WTC11 (cell line): Measurements from ENCODE around the gene FAM234A. TPM values are rescaled to one million over a fixed set of nuclear protein-coding genes. Genes with fewer than 3 reads are reported as not detected.

Experiments
- ELF4 ChIP-seq: sonication (generic); formaldehyde crosslinking; IDR thresholded peaks from 2 replicates; pipeline ENCODE4 v1.8.1; 2022; ENCODE audit warnings: low read depth, mild to moderate bottlenecking, moderate library complexity, missing genetic modification reagents
- HMGA2 ChIP-seq: fragments of 250-450 bp; sonication (Bioruptor Pico); IDR thresholded peaks from 2 replicates; pipeline ENCODE4 v1.4.0; 2021; ENCODE audit warnings: mild to moderate bottlenecking, moderate library complexity
- IRF2 ChIP-seq: sonication (generic); formaldehyde crosslinking; IDR thresholded peaks from 2 replicates; pipeline ENCODE4 v1.8.0; 2022; ENCODE audit warnings: low read depth, missing genetic modification reagents, borderline replicate concordance
- NFATC4 ChIP-seq: fragments of 250-450 bp; sonication (Bioruptor Pico); IDR thresholded peaks from 2 replicates; pipeline ENCODE4 v1.9.0; 2021; ENCODE audit warnings: mild to moderate bottlenecking
- OVOL2 ChIP-seq: fragments of 250-450 bp; sonication (Bioruptor Pico); IDR thresholded peaks from 2 replicates; pipeline ENCODE4 v1.9.0; 2021; ENCODE audit warnings: mild to moderate bottlenecking, borderline replicate concordance
- PRRX2 ChIP-seq: fragments of 250-450 bp; sonication (Bioruptor Pico); IDR thresholded peaks from 2 replicates; pipeline ENCODE4 v1.8.0; 2021; ENCODE audit warnings: mild to moderate bottlenecking
- SOX15 ChIP-seq: fragments of 250-450 bp; sonication (Bioruptor Pico); IDR thresholded peaks from 2 replicates; pipeline ENCODE4 v1.9.0; 2021; ENCODE audit warnings: mild to moderate bottlenecking
- STAT6 ChIP-seq: sonication (generic); formaldehyde crosslinking; conservative IDR thresholded peaks from 2 replicates; pipeline ENCODE4 v1.8.1; 2023; ENCODE audit warnings: mild to moderate bottlenecking, low read depth, missing genetic modification reagents, moderate library complexity
- USF2 ChIP-seq: sonication (generic); formaldehyde crosslinking; IDR thresholded peaks from 2 replicates; pipeline ENCODE4 v1.8.1; 2023; ENCODE audit warnings: mild to moderate bottlenecking, missing genetic modification reagents, moderate library complexity
- ZNF263 ChIP-seq: sonication (generic); formaldehyde crosslinking; IDR thresholded peaks from 2 replicates; pipeline ENCODE4 v1.8.1; 2022; ENCODE audit warnings: low read depth, mild to moderate bottlenecking, moderate library complexity, missing genetic modification reagents
- ZNF396 ChIP-seq: fragments of 250-450 bp; sonication (Bioruptor Pico); IDR thresholded peaks from 2 replicates; pipeline ENCODE4 v1.8.0; 2021; ENCODE audit warnings: mild to moderate bottlenecking, moderate library complexity, borderline replicate concordance
- ZNF425 ChIP-seq: fragments of 250-450 bp; sonication (Bioruptor Pico); conservative IDR thresholded peaks from 2 replicates; pipeline ENCODE4 v1.9.0; 2021; ENCODE audit warnings: mild to moderate bottlenecking
- total RNA-seq: library from RNA; stranded (reverse); gene quantifications from 3 replicates; pipeline ENCODE4 v1.2.3, GENCODE V29; 2021
- TF ChIP-seq, protein P1 (sequence below): fragments of 250-450 bp; sonication (Bioruptor Pico); IDR thresholded peaks from 2 replicates; pipeline ENCODE4 v2.1.2; 2022; ENCODE audit warnings: mild to moderate bottlenecking, moderate library complexity
- TF ChIP-seq, protein P2 (sequence below): sonication (generic); formaldehyde crosslinking; IDR thresholded peaks from 2 replicates; pipeline ENCODE4 v1.8.1; 2023; ENCODE audit warnings: mild to moderate bottlenecking, missing genetic modification reagents, borderline replicate concordance
- TF ChIP-seq, protein P3 (sequence below): fragments of 250-450 bp; sonication (Bioruptor Pico); IDR thresholded peaks from 2 replicates; pipeline ENCODE4 v1.9.0; 2021; ENCODE audit warnings: mild to moderate bottlenecking
- TF ChIP-seq, protein P4 (sequence below): fragments of 250-450 bp; sonication (Bioruptor Pico); IDR thresholded peaks from 2 replicates; pipeline ENCODE4 v1.8.0; 2021; ENCODE audit warnings: mild to moderate bottlenecking
- TF ChIP-seq, protein P5 (sequence below): sonication (generic); formaldehyde crosslinking; IDR thresholded peaks from 2 replicates; pipeline ENCODE4 v1.8.1; 2023; ENCODE audit warnings: mild to moderate bottlenecking, missing genetic modification reagents
- TF ChIP-seq, protein P6 (sequence below): sonication (generic); formaldehyde crosslinking; IDR thresholded peaks from 2 replicates; pipeline ENCODE4 v1.8.0; 2023; ENCODE audit warnings: missing genetic modification reagents

FAM234A gene
- total RNA-seq, 1 experiment from 2014 or later = 115 TPM

GRCh38 chr16:228852-229730, 5.5 kb upstream of the FAM234A start, which contains the start of gene LUC7L (continued):
- TF ChIP-seq ZNF425 (CRISPR knock-in tag) (no peak), OVOL2 (CRISPR knock-in tag) (no peak), PRRX2 (CRISPR knock-in tag) (no peak; the same call in 1 of the 2 replicates), IRF2 (no peak), USF2 (CRISPR knock-in tag) (peak; percentile 36; the same call in 1 of the 2 replicates), SOX15 (CRISPR knock-in tag) (no peak), ELF4 (CRISPR knock-in tag) (no peak; the same call in 1 of the 2 replicates), HMGA2 (no peak), ZNF263 (no peak), NFATC4 (CRISPR knock-in tag) (no peak), ZNF396 (CRISPR knock-in tag) (no peak), STAT6 (CRISPR knock-in tag) (no peak)
- TF ChIP-seq, protein P1, sequence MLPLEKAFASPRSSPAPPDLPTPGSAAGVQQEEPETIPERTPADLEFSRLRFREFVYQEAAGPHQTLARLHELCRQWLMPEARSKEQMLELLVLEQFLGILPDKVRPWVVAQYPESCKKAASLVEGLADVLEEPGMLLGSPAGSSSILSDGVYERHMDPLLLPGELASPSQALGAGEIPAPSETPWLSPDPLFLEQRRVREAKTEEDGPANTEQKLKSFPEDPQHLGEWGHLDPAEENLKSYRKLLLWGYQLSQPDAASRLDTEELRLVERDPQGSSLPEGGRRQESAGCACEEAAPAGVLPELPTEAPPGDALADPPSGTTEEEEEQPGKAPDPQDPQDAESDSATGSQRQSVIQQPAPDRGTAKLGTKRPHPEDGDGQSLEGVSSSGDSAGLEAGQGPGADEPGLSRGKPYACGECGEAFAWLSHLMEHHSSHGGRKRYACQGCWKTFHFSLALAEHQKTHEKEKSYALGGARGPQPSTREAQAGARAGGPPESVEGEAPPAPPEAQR = no peak
- TF ChIP-seq, protein P2, sequence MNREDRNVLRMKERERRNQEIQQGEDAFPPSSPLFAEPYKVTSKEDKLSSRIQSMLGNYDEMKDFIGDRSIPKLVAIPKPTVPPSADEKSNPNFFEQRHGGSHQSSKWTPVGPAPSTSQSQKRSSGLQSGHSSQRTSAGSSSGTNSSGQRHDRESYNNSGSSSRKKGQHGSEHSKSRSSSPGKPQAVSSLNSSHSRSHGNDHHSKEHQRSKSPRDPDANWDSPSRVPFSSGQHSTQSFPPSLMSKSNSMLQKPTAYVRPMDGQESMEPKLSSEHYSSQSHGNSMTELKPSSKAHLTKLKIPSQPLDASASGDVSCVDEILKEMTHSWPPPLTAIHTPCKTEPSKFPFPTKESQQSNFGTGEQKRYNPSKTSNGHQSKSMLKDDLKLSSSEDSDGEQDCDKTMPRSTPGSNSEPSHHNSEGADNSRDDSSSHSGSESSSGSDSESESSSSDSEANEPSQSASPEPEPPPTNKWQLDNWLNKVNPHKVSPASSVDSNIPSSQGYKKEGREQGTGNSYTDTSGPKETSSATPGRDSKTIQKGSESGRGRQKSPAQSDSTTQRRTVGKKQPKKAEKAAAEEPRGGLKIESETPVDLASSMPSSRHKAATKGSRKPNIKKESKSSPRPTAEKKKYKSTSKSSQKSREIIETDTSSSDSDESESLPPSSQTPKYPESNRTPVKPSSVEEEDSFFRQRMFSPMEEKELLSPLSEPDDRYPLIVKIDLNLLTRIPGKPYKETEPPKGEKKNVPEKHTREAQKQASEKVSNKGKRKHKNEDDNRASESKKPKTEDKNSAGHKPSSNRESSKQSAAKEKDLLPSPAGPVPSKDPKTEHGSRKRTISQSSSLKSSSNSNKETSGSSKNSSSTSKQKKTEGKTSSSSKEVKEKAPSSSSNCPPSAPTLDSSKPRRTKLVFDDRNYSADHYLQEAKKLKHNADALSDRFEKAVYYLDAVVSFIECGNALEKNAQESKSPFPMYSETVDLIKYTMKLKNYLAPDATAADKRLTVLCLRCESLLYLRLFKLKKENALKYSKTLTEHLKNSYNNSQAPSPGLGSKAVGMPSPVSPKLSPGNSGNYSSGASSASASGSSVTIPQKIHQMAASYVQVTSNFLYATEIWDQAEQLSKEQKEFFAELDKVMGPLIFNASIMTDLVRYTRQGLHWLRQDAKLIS (CRISPR knock-in tag) = no peak
- TF ChIP-seq, protein P3, sequence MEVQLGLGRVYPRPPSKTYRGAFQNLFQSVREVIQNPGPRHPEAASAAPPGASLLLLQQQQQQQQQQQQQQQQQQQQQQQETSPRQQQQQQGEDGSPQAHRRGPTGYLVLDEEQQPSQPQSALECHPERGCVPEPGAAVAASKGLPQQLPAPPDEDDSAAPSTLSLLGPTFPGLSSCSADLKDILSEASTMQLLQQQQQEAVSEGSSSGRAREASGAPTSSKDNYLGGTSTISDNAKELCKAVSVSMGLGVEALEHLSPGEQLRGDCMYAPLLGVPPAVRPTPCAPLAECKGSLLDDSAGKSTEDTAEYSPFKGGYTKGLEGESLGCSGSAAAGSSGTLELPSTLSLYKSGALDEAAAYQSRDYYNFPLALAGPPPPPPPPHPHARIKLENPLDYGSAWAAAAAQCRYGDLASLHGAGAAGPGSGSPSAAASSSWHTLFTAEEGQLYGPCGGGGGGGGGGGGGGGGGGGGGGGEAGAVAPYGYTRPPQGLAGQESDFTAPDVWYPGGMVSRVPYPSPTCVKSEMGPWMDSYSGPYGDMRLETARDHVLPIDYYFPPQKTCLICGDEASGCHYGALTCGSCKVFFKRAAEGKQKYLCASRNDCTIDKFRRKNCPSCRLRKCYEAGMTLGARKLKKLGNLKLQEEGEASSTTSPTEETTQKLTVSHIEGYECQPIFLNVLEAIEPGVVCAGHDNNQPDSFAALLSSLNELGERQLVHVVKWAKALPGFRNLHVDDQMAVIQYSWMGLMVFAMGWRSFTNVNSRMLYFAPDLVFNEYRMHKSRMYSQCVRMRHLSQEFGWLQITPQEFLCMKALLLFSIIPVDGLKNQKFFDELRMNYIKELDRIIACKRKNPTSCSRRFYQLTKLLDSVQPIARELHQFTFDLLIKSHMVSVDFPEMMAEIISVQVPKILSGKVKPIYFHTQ (CRISPR knock-in tag) = no peak
- TF ChIP-seq, protein P4, sequence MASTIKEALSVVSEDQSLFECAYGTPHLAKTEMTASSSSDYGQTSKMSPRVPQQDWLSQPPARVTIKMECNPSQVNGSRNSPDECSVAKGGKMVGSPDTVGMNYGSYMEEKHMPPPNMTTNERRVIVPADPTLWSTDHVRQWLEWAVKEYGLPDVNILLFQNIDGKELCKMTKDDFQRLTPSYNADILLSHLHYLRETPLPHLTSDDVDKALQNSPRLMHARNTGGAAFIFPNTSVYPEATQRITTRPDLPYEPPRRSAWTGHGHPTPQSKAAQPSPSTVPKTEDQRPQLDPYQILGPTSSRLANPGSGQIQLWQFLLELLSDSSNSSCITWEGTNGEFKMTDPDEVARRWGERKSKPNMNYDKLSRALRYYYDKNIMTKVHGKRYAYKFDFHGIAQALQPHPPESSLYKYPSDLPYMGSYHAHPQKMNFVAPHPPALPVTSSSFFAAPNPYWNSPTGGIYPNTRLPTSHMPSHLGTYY (CRISPR knock-in tag) = no peak
- TF ChIP-seq, protein P5, sequence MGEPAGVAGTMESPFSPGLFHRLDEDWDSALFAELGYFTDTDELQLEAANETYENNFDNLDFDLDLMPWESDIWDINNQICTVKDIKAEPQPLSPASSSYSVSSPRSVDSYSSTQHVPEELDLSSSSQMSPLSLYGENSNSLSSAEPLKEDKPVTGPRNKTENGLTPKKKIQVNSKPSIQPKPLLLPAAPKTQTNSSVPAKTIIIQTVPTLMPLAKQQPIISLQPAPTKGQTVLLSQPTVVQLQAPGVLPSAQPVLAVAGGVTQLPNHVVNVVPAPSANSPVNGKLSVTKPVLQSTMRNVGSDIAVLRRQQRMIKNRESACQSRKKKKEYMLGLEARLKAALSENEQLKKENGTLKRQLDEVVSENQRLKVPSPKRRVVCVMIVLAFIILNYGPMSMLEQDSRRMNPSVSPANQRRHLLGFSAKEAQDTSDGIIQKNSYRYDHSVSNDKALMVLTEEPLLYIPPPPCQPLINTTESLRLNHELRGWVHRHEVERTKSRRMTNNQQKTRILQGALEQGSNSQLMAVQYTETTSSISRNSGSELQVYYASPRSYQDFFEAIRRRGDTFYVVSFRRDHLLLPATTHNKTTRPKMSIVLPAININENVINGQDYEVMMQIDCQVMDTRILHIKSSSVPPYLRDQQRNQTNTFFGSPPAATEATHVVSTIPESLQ (CRISPR knock-in tag) = 0 out of 2 replicates have a peak, but pooled peaks have one; percentile 18
- TF ChIP-seq, protein P6, sequence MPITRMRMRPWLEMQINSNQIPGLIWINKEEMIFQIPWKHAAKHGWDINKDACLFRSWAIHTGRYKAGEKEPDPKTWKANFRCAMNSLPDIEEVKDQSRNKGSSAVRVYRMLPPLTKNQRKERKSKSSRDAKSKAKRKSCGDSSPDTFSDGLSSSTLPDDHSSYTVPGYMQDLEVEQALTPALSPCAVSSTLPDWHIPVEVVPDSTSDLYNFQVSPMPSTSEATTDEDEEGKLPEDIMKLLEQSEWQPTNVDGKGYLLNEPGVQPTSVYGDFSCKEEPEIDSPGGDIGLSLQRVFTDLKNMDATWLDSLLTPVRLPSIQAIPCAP (CRISPR knock-in tag) = peak; percentile 75; the same call in 1 of the 2 replicates
